HEK293T (cell line): ENCODE results near the gene DARS1.

ENCODE experiments used
- CTCF ChIA-PET: fragments of 350-600 bp; formaldehyde crosslinking; extraction: SDS; loops from one replicate; lab custom pipeline; 2021; ENCODE audit warnings: antibody characterized with exemption, inconsistent platforms; lab: Yijun Ruan, JAX
- POLR2A ChIA-PET: fragments of 350-600 bp; formaldehyde crosslinking; extraction: SDS; loops from one replicate; lab custom pipeline; 2020; ENCODE audit warnings: antibody characterized with exemption, inconsistent platforms; lab: Yijun Ruan, JAX
- DNase-seq: peaks from one replicate; pipeline ENCODE4 v3.0.0; 2012; ENCODE audit warnings: mixed read lengths; ENCODE audit errors: extremely low spot score
- ARNT ChIP-seq: fragments of 450-650 bp; IDR thresholded peaks from 2 replicates; pipeline ENCODE4 v1.6.1; 2017; ENCODE audit warnings: mild to moderate bottlenecking
- BHLHE40 ChIP-seq: fragments of 450-650 bp; IDR thresholded peaks from 2 replicates; pipeline ENCODE4 v1.6.1; 2016; ENCODE audit warnings: mild to moderate bottlenecking, moderate library complexity, borderline replicate concordance
- CTBP1 ChIP-seq: fragments of 450-650 bp; IDR thresholded peaks from 2 replicates; pipeline ENCODE4 v1.6.1; 2016; ENCODE audit warnings: borderline replicate concordance
- ELF4 ChIP-seq: fragments of 450-650 bp; IDR thresholded peaks from 2 replicates; pipeline ENCODE4 v1.6.1; 2017; ENCODE audit warnings: antibody characterized with exemption
- FOXA1 ChIP-seq: fragments of 450-650 bp; IDR thresholded peaks from 2 replicates; pipeline ENCODE4 v1.6.1; 2016; ENCODE audit warnings: mild to moderate bottlenecking
- FOXK2 ChIP-seq: fragments of 450-650 bp; IDR thresholded peaks from 2 replicates; pipeline ENCODE4 v1.6.1; 2016; ENCODE audit warnings: mild to moderate bottlenecking
- FOXM1 ChIP-seq: fragments of 450-650 bp; IDR thresholded peaks from 2 replicates; pipeline ENCODE4 v1.6.1; 2017; ENCODE audit warnings: mild to moderate bottlenecking, borderline replicate concordance
- HDGF ChIP-seq: fragments of 450-650 bp; IDR thresholded peaks from 2 replicates; pipeline ENCODE4 v1.6.1; 2017; ENCODE audit warnings: antibody characterized with exemption, borderline replicate concordance
- L3MBTL2 ChIP-seq: fragments of 450-650 bp; conservative IDR thresholded peaks from 2 replicates; pipeline ENCODE4 v1.6.1; 2016; ENCODE audit warnings: mild to moderate bottlenecking
- LEF1 ChIP-seq: fragments of 450-650 bp; IDR thresholded peaks from 2 replicates; pipeline ENCODE4 v1.6.1; 2017; ENCODE audit warnings: mild to moderate bottlenecking, borderline replicate concordance
- NFRKB ChIP-seq: fragments of 450-650 bp; IDR thresholded peaks from 2 replicates; pipeline ENCODE4 v1.6.1; 2016; ENCODE audit warnings: mild to moderate bottlenecking, moderate library complexity
- PKNOX1 ChIP-seq: fragments of 450-650 bp; IDR thresholded peaks from 2 replicates; pipeline ENCODE4 v1.6.1; 2016
- SP1 ChIP-seq: fragments of 450-650 bp; IDR thresholded peaks from 2 replicates; pipeline ENCODE4 v1.6.1; 2017
- SUZ12 ChIP-seq: fragments of 450-650 bp; IDR thresholded peaks from 2 replicates; pipeline ENCODE4 v1.6.1; 2016; ENCODE audit warnings: mild to moderate bottlenecking
- TARDBP ChIP-seq: fragments of 450-650 bp; IDR thresholded peaks from 2 replicates; pipeline ENCODE4 v1.6.1; 2016
- ZNF384 ChIP-seq: fragments of 450-650 bp; IDR thresholded peaks from 2 replicates; pipeline ENCODE4 v1.6.1; 2016

DARS1 gene

DNA sequence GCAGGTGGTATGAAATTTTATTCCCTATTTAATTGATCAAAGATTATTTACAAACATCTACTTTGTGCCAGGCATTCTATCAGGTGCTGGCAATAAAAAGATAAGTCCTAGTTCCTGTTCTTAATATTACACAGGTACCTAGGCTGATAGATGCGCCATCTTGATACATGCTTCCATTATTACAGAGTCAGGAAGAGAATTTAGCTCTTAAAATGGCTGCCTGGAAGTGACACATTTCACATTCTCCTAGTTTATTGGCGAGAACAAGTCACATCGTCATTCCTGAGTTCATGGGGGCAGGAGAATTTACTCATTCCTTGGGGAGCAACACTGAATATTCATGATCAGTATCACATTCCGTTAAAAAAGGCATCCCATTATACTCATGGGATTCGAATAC, 1.1 kb upstream of the DARS1 start:
- TF ChIP-seq L3MBTL2 = no peak
- no peak for TF ChIP-seq ZNF384
- no peak for TF ChIP-seq LEF1
- TF ChIP-seq FOXK2 = no peak
- TF ChIP-seq HDGF = no peak
- TF ChIP-seq FOXM1 = no peak
- no peak for TF ChIP-seq CTBP1
- no peak for TF ChIP-seq SP1
- ChIA-PET POLR2A (interaction anchor here (1.4 kb wide), 1 partner anchor 9 kb away, joined by 4 read pairs; no protein-coding TSS in a partner anchor), CTCF (no interaction called here)
- DNase-seq = no peak

GRCh38 chr2:135985826-135986393, 484 bp upstream of the DARS1 start:
- POLR2A ChIA-PET = interaction anchor here (0.6 to 1.4 kb wide), 7 partner anchors 8 to 122 kb away, joined by 3 to 6 read pairs (median 3); partner anchors contain the start of gene MCM6
- CTCF ChIA-PET = interaction anchor here (0.7 kb wide), 1 partner anchor 72 kb away, joined by 4 read pairs; no protein-coding TSS in a partner anchor
- no peak for DNase-seq
- TF ChIP-seq NFRKB (no peak), SP1 (no peak), CTBP1 (no peak), L3MBTL2 (peak; percentile 97), FOXM1 (no peak), FOXA1 (no peak), ZNF384 (no peak)

- TF ChIP-seq ZNF384 = no peak
- TF ChIP-seq PKNOX1 = peak; percentile 80
- CTCF ChIA-PET = interaction anchor here (0.5 to 0.9 kb wide), 3 partner anchors 48 to 250 kb away, joined by 3 to 4 read pairs (median 4); no protein-coding TSS in a partner anchor
- DNase-seq = no peak
- POLR2A ChIA-PET = interaction anchor here (1.0 kb wide), 1 partner anchor 12 kb away, joined by 4 read pairs; no protein-coding TSS in a partner anchor
Measured at GRCh38 chr2:135984199-135985017, 1.0 kb downstream of the DARS1 start.

DNA sequence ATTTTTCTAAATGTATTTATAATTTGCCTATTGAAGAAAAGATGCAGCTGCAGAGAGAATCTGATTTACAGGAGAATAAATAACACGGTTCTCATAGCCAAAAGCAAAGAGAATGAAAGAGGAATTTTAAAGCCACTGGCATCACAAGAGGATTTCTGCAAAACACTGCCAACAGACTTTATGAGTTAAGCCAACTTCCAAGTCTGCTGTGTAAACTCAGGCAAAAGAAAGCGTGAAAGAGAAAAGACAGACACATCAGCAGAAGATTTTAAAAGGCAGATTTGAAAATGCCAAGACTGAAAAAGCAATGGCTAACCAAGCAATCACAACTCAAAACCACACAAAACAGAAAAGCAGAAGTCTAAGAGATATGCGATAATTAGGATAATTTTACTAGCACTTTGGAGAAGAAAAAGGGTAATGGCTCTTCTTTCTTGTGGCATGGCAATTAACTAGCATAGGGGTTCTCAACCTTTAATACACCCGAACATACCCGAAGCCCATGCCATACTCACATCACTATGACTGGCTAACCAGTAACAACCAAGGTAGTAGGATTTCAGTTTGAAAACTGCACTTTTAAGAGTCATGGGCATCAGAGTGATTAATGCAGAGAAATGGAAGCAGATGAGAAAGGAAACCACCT, 4.9 kb downstream of the DARS1 start:
- DNase-seq = no peak
- CTCF ChIA-PET = no interaction called here
- POLR2A ChIA-PET = no interaction called here
- TF ChIP-seq HDGF (no peak), ELF4 (no peak), TARDBP (no peak), LEF1 (no peak), FOXA1 (no peak), ARNT (no peak), FOXK2 (no peak), SP1 (no peak), SUZ12 (no peak), NFRKB (no peak), L3MBTL2 (no peak), ZNF384 (no peak), FOXM1 (no peak), CTBP1 (no peak), BHLHE40 (no peak), PKNOX1 (no peak)

GRCh38 chr2:135975702-135976101, 9.7 kb downstream of the DARS1 start:
- DNase-seq = no peak
- CTCF ChIA-PET = no interaction called here
- POLR2A ChIA-PET = no interaction called here
- TF ChIP-seq L3MBTL2 (no peak), PKNOX1 (peak; percentile 44; the same call in 1 of the 2 replicates)

DNA sequence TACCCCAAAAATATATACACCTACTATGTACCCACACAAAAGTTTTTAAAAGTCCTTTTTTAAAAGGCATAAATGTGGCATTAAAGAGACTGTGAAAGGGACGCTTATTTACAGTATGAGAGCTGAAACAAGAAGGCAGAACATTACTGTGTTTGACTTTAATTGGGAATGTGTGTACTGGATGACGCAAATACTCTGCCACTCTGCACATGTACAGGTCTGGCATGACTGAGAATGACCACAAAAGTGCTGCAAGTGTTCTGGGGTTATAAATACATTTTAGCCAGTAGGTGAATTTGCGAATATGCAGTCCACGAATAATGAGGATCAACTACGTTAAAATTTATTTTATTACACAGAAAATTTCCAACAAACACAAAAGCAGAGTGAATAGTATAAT, 11.4 kb downstream of the DARS1 start:
- ChIA-PET CTCF (interaction anchor here (0.6 kb wide), 2 partner anchors 9 to 60 kb away, joined by 4 to 6 read pairs; no protein-coding TSS in a partner anchor), POLR2A (no interaction called here)
- no peak for DNase-seq
- no peak for TF ChIP-seq ELF4
